LNCaP clone FGC (cell line): Measurements from ENCODE around the gene ADARB2.

Experiments
- DNase-seq: peaks from one replicate; pipeline ENCODE4 v3.0.0-alpha.2; 2011; ENCODE audit warnings: low read depth
- H3K4me3 ChIP-seq: 2 replicates; pipeline ENCODE4 v1.5.1; 2011; ENCODE audit warnings: mild to moderate bottlenecking, low read depth, low read length, control low read depth
- TF ChIP-seq, protein P1 (sequence below): IDR thresholded peaks from 2 replicates; pipeline ENCODE4 v1.5.1; 2012; ENCODE audit warnings: mild to moderate bottlenecking; ENCODE audit not compliant: control insufficient read depth, insufficient read depth; ENCODE audit errors: extremely low read depth

The ADARB2 gene

DNA sequence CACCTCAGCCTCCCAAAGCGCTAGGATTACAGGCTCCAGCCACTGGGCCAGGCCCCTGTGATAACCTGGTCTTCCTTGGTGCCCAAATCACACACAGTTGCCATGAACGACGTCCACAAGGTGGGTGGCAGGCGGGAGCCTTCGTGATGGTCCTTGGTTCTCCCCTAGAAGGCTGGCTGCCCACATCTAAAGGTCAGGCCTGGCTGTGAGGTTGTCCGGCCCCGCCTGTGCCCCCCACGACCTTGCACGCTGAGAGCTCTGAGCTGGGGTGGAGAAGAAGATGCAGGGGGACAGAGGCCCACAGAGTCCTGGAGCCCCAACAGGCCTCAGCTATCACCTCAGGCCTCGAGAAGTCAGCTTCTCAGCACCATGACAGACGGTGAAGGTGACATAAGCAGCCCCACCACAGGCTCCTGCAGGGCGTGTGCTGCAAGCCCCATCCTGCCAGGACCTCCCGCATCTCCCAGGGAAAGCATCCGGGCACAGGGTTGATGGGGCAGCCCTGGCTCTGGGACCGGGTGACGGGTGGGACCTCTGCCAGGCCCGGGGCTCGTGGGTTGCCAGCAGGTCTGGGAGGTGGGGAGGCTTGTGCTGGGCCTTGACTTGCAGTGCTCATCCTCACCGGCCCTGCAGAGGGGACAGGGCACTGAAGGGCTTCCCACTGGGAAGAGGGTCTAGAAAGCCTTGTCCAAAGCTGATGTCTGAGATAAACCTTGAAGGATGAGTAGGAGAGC is 463.8 kb downstream of the ADARB2 start:
- H3K4me3 ChIP-seq = no peak overlapping the region
- TF ChIP-seq, protein P1, sequence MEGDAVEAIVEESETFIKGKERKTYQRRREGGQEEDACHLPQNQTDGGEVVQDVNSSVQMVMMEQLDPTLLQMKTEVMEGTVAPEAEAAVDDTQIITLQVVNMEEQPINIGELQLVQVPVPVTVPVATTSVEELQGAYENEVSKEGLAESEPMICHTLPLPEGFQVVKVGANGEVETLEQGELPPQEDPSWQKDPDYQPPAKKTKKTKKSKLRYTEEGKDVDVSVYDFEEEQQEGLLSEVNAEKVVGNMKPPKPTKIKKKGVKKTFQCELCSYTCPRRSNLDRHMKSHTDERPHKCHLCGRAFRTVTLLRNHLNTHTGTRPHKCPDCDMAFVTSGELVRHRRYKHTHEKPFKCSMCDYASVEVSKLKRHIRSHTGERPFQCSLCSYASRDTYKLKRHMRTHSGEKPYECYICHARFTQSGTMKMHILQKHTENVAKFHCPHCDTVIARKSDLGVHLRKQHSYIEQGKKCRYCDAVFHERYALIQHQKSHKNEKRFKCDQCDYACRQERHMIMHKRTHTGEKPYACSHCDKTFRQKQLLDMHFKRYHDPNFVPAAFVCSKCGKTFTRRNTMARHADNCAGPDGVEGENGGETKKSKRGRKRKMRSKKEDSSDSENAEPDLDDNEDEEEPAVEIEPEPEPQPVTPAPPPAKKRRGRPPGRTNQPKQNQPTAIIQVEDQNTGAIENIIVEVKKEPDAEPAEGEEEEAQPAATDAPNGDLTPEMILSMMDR = no peak
- DNase-seq = no peak

DNA sequence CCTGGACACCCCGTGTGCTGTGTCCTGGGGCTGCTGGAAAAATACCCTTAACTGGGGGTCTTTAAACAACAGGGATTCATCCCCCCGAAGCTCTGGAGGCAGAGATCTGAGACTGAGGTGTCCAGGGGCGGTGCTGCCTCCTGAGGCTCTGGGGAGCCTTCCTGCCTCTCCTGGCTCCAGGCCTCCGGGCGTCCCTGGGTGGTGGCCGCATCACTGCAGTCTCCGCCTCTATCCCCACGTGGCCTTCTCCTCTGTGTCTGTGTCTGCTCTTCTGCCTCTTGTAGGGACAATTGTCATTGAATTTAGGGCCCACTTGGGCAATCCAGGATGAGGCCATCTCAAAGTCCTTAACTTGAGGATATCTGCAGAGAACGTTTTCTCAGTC is 464.6 kb downstream of the ADARB2 start:
- TF ChIP-seq, protein P1 = no peak
- H3K4me3 ChIP-seq = no peak overlapping the region
- DNase-seq = no peak

DNA sequence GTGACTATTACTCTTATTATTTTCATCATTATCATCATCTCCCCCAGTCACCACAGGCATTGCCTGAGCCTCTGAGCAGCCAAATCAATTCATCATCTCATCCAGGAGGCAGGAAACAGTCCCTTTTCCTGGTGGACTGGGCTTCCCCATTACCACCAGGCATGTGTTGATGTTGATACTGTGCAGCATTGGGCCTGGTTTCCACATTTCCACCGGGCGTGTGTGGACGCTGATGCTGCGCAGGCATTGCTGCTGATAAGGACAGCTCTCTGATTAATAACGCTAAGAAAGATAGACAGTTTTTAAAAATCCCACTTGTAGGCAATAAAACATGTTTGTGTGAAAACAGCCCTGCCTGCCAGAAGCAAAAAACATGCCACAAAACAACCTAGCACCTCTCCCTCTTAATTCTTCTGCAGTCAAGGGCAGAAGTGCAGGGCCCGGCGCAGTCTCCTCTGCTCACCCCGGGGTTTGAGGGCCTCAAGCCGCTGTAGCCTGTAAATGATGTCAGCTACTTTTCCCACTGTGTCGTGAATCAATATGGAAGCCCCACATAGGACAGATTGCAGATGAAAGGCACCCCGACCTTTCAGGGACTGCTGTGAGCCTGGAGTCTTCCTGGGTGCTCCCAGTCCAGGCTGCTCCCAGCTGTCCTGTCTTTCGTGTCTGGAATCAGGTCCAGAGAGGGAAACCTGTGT is 465.1 kb downstream of the ADARB2 start:
- no peak overlapping the region for H3K4me3 ChIP-seq
- DNase-seq = no peak
- TF ChIP-seq, protein P1 = no peak

DNA sequence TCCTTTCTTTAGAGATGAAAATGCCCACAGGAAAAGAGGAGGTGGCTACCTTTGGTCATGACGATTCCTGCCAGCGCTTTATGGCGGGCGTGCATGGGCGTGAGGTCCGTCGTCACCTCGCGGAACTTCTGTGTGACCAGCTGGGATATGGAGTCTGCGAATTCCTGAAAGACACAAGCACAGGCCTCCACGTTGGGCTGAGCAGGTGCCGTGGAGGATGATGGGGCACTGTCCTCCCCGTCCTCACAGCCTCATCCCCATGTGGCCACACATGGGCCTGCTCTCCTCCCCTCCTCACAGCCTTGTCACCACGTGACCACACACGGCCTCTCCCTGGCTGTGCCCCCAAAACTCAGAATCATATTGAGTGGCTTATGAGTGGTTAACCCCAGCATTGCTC is 466.4 kb downstream of the ADARB2 start:
- no peak for DNase-seq
- H3K4me3 ChIP-seq = no peak overlapping the region
- TF ChIP-seq, protein P1 = no peak

DNA sequence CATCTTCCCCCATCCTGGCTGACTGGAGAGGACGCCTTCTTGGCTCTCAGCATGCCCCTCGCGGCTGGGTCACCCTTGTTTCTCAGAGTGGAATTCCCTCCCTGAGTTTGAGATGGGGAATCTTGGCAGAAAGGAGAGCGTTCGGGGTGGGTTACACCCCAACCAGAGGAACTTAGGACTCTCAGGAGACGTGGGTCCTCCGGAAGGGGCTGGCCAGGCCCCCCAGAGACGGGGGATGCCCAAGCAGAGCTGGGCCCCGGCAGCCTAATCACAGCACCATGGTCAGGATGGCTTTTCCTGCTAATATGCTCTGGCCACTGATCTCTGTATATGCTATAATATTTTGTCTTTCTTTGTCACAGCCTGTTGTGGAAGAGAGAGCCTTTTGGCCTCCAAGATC is 466.8 kb downstream of the ADARB2 start:
- H3K4me3 ChIP-seq = no peak overlapping the region
- TF ChIP-seq, protein P1 = no peak
- no peak for DNase-seq

DNA sequence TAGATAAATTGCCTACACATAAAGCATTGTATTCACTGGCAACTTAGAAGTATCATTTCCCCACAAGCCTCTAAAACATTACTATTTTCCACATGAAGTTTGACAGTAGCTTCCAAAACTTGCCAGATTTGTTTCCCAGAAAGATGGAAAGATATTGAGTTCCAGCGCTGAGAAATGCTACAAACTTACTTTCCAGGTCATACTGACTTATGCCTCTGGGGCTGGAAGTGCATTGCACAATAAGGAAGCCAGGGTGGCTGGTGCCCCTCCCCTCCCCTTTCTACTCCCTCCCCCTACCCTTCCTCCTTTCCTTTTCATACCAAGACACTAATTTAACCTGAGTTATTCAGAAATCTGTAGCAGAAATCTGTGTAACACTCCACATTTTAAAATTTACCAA is 468.5 kb downstream of the ADARB2 start:
- H3K4me3 ChIP-seq = no peak overlapping the region
- TF ChIP-seq, protein P1 = no peak
- DNase-seq = no peak
